Skin of body (tissue), 2 donors: ENCODE measurements around the gene OXSM. TPM values are rescaled to one million over a fixed set of nuclear protein-coding genes. Genes with fewer than 3 reads are reported as not detected.

Source experiments
- DNase-seq: peaks from one replicate; lab custom pipeline; 2025; lab: John Stamatoyannopoulos, UW
- total RNA-seq: library from RNA; depleted of rRNA; stranded (reverse); fragments of >200 nt; gene quantifications from one replicate; pipeline ENCODE4 v1.2.3, GENCODE V29; 2014

OXSM gene
- total RNA-seq, 1 donor from 2014 or later, result 8.5 TPM

GRCh38 chr3:25803833-25804232 is 13.9 kb downstream of the OXSM start:
- no peak for DNase-seq

- DNase-seq, result no peak
Measured at GRCh38 chr3:25804676-25805075, 14.8 kb downstream of the OXSM start.

GRCh38 chr3:25812644-25813043 is 22.8 kb downstream of the OXSM start:
- no peak for DNase-seq

- DNase-seq, result no peak
Measured at GRCh38 chr3:25817107-25817506, 27.2 kb downstream of the OXSM start.

GRCh38 chr3:25817638-25818037 is 27.7 kb downstream of the OXSM start:
- no peak for DNase-seq

GRCh38 chr3:25818335-25818734 is 28.4 kb downstream of the OXSM start:
- no peak for DNase-seq

GRCh38 chr3:25820366-25820765 is 30.5 kb downstream of the OXSM start:
- peak; percentile 24 for DNase-seq

GRCh38 chr3:25820816-25821486 is 31.1 kb downstream of the OXSM start:
- no peak for DNase-seq

- DNase-seq, result no peak
Measured at GRCh38 chr3:25821746-25822573, 32.1 kb downstream of the OXSM start.

- no peak for DNase-seq
Measured at GRCh38 chr3:25823314-25823713, 33.4 kb downstream of the OXSM start.

- no peak for DNase-seq
Measured at GRCh38 chr3:25826510-25826909, 36.6 kb downstream of the OXSM start.

- DNase-seq, result peak; percentile 40
Measured at GRCh38 chr3:25830373-25831280, 40.7 kb downstream of the OXSM start.

GRCh38 chr3:25831578-25831977 is 41.7 kb downstream of the OXSM start:
- DNase-seq, result peak; percentile 28

GRCh38 chr3:25834346-25834745 is 44.5 kb downstream of the OXSM start:
- no peak for DNase-seq

- no peak for DNase-seq
Measured at GRCh38 chr3:25836579-25836978, 46.7 kb downstream of the OXSM start.

GRCh38 chr3:25837038-25837437 is 47.1 kb downstream of the OXSM start:
- DNase-seq, result no peak

GRCh38 chr3:25840099-25840498 is 50.2 kb downstream of the OXSM start:
- no peak for DNase-seq

GRCh38 chr3:25843332-25843731 is 53.4 kb downstream of the OXSM start:
- no peak for DNase-seq
